Measurements from ENCODE around the gene MAEA. TPM values are rescaled to one million over a fixed set of nuclear protein-coding genes. Genes with fewer than 3 reads are reported as not detected.

MAEA gene
- total and polyA plus RNA-seq, 2 experiments from 2014 or later: 49.8 to 99.0 TPM

DNA sequence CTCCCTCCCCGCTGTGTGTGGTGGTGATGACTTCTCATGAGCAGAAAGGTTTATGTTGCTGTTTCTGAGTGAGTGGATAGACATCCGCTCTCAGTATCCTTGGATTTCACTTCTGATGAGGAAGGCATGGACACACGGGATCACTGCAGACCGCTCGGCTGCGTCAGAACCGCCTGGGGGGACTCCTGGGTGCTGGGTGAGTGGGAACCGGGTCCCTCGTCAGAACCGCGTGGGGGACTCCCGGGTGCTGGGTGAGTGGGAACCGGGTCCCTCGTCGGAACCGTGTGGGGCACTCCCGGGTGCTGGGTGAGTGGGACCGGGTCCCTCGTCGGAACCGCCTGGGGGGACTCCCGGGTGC lies 49.8 kb upstream of the MAEA start:
- H4K20me1 ChIP-seq (replicated peaks; ENCODE audit: insufficient read depth): peaks cover 13% of the 10 kb centered on the region
- DNase-seq (ENCODE audit: low spot score) (peak; percentile 0), ATAC-seq (no peak)
- Mint-ChIP-seq H3K27ac (no peak overlapping the region), H3K27me3 (ENCODE audit: insufficient read depth, low read depth, poor library complexity) (peaks cover 5% of the 10 kb centered on the region), H3K9me3 (no peaks in the 10 kb centered on the region), H3K36me3 (ENCODE audit: low read depth) (peaks cover 34% of the 10 kb centered on the region), H3K4me3 (no peak overlapping the region), H3K4me1 (no peaks in the 10 kb centered on the region; the same call in 2 of the 3 replicates)
- H2AFZ ChIP-seq: no peak overlapping the region
- H3K79me2 ChIP-seq (replicated peaks; ENCODE audit: insufficient read depth): peaks cover 45% of the 10 kb centered on the region
- no peaks in the 10 kb centered on the region for H3K27me3 ChIP-seq (ENCODE audit: insufficient read depth)
- H3K36me3 ChIP-seq (ENCODE audit: insufficient read depth): no peaks in the 10 kb centered on the region
- H3K27ac ChIP-seq (ENCODE audit: low read depth): no peak overlapping the region
- no peak overlapping the region for H3K4me3 ChIP-seq
- TF ChIP-seq ZNF114 (CRISPR knock-in tag; IDR thresholded peaks at IDR 0.05) (no peak), CREB1 (CRISPR knock-in tag; IDR thresholded peaks at IDR 0.05; ENCODE audit: low read depth) (no peak), POLR2AphosphoS5 (IDR thresholded peaks at IDR 0.05; ENCODE audit: low read depth) (no peak), EZH2 (IDR thresholded peaks at IDR 0.05; ENCODE audit: low read depth, unreplicated experiment) (no peak), STAT1 (IDR thresholded peaks at IDR 0.05; ENCODE audit: unreplicated experiment) (no peak), ZNF331 (CRISPR knock-in tag; IDR thresholded peaks at IDR 0.05; ENCODE audit: low read depth) (no peak)
- TF ChIP-seq, protein P1, sequence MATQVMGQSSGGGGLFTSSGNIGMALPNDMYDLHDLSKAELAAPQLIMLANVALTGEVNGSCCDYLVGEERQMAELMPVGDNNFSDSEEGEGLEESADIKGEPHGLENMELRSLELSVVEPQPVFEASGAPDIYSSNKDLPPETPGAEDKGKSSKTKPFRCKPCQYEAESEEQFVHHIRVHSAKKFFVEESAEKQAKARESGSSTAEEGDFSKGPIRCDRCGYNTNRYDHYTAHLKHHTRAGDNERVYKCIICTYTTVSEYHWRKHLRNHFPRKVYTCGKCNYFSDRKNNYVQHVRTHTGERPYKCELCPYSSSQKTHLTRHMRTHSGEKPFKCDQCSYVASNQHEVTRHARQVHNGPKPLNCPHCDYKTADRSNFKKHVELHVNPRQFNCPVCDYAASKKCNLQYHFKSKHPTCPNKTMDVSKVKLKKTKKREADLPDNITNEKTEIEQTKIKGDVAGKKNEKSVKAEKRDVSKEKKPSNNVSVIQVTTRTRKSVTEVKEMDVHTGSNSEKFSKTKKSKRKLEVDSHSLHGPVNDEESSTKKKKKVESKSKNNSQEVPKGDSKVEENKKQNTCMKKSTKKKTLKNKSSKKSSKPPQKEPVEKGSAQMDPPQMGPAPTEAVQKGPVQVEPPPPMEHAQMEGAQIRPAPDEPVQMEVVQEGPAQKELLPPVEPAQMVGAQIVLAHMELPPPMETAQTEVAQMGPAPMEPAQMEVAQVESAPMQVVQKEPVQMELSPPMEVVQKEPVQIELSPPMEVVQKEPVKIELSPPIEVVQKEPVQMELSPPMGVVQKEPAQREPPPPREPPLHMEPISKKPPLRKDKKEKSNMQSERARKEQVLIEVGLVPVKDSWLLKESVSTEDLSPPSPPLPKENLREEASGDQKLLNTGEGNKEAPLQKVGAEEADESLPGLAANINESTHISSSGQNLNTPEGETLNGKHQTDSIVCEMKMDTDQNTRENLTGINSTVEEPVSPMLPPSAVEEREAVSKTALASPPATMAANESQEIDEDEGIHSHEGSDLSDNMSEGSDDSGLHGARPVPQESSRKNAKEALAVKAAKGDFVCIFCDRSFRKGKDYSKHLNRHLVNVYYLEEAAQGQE (IDR thresholded peaks at IDR 0.05; ENCODE audit: unreplicated experiment): no peak
- TF ChIP-seq, protein P2, sequence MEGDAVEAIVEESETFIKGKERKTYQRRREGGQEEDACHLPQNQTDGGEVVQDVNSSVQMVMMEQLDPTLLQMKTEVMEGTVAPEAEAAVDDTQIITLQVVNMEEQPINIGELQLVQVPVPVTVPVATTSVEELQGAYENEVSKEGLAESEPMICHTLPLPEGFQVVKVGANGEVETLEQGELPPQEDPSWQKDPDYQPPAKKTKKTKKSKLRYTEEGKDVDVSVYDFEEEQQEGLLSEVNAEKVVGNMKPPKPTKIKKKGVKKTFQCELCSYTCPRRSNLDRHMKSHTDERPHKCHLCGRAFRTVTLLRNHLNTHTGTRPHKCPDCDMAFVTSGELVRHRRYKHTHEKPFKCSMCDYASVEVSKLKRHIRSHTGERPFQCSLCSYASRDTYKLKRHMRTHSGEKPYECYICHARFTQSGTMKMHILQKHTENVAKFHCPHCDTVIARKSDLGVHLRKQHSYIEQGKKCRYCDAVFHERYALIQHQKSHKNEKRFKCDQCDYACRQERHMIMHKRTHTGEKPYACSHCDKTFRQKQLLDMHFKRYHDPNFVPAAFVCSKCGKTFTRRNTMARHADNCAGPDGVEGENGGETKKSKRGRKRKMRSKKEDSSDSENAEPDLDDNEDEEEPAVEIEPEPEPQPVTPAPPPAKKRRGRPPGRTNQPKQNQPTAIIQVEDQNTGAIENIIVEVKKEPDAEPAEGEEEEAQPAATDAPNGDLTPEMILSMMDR (conservative IDR thresholded peaks at IDR 0.05; ENCODE audit: low read depth in 2 of 2): no peak
- TF ChIP-seq, protein P3, sequence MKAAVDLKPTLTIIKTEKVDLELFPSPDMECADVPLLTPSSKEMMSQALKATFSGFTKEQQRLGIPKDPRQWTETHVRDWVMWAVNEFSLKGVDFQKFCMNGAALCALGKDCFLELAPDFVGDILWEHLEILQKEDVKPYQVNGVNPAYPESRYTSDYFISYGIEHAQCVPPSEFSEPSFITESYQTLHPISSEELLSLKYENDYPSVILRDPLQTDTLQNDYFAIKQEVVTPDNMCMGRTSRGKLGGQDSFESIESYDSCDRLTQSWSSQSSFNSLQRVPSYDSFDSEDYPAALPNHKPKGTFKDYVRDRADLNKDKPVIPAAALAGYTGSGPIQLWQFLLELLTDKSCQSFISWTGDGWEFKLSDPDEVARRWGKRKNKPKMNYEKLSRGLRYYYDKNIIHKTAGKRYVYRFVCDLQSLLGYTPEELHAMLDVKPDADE (IDR thresholded peaks at IDR 0.05): no peak
- TF ChIP-seq, protein P4, sequence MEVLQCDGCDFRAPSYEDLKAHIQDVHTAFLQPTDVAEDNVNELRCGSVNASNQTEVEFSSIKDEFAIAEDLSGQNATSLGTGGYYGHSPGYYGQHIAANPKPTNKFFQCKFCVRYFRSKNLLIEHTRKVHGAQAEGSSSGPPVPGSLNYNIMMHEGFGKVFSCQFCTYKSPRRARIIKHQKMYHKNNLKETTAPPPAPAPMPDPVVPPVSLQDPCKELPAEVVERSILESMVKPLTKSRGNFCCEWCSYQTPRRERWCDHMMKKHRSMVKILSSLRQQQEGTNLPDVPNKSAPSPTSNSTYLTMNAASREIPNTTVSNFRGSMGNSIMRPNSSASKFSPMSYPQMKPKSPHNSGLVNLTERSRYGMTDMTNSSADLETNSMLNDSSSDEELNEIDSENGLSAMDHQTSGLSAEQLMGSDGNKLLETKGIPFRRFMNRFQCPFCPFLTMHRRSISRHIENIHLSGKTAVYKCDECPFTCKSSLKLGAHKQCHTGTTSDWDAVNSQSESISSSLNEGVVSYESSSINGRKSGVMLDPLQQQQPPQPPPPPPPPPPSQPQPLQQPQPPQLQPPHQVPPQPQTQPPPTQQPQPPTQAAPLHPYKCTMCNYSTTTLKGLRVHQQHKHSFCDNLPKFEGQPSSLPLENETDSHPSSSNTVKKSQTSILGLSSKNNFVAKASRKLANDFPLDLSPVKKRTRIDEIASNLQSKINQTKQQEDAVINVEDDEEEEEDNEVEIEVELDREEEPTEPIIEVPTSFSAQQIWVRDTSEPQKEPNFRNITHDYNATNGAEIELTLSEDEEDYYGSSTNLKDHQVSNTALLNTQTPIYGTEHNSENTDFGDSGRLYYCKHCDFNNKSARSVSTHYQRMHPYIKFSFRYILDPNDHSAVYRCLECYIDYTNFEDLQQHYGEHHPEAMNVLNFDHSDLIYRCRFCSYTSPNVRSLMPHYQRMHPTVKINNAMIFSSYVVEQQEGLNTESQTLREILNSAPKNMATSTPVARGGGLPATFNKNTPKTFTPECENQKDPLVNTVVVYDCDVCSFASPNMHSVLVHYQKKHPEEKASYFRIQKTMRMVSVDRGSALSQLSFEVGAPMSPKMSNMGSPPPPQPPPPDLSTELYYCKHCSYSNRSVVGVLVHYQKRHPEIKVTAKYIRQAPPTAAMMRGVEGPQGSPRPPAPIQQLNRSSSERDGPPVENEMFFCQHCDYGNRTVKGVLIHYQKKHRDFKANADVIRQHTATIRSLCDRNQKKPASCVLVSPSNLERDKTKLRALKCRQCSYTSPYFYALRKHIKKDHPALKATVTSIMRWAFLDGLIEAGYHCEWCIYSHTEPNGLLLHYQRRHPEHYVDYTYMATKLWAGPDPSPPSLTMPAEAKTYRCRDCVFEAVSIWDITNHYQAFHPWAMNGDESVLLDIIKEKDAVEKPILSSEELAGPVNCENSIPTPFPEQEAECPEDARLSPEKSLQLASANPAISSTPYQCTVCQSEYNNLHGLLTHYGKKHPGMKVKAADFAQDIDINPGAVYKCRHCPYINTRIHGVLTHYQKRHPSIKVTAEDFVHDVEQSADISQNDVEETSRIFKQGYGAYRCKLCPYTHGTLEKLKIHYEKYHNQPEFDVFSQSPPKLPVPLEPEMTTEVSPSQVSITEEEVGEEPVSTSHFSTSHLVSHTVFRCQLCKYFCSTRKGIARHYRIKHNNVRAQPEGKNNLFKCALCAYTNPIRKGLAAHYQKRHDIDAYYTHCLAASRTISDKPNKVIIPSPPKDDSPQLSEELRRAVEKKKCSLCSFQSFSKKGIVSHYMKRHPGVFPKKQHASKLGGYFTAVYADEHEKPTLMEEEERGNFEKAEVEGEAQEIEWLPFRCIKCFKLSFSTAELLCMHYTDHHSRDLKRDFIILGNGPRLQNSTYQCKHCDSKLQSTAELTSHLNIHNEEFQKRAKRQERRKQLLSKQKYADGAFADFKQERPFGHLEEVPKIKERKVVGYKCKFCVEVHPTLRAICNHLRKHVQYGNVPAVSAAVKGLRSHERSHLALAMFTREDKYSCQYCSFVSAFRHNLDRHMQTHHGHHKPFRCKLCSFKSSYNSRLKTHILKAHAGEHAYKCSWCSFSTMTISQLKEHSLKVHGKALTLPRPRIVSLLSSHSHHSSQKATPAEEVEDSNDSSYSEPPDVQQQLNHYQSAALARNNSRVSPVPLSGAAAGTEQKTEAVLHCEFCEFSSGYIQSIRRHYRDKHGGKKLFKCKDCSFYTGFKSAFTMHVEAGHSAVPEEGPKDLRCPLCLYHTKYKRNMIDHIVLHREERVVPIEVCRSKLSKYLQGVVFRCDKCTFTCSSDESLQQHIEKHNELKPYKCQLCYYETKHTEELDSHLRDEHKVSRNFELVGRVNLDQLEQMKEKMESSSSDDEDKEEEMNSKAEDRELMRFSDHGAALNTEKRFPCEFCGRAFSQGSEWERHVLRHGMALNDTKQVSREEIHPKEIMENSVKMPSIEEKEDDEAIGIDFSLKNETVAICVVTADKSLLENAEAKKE (CRISPR knock-in tag; IDR thresholded peaks at IDR 0.05): no peak
- H3K9me2 ChIP-seq (ENCODE audit: insufficient read depth): no peaks in the 10 kb centered on the region
- H3F3A ChIP-seq (replicated peaks; ENCODE audit: low read depth): no peaks in the 10 kb centered on the region
- no peak overlapping the region for H3K4me2 ChIP-seq
- H3K4me1 ChIP-seq (ENCODE audit: insufficient read depth): no peaks in the 10 kb centered on the region
